Peyer's patch (tissue), 4 donors: ENCODE data around the gene MPHOSPH9. TPM values are rescaled to one million over a fixed set of nuclear protein-coding genes. Genes with fewer than 3 reads are reported as not detected.
"Not testable (repeated sequence)": the region's sequence is repeated elsewhere in the genome, so short reads cannot be mapped to it uniquely, and the experiment has no call there.

Experiments
- DNase-seq, 3 donors: peaks; one replicate each; pipeline ENCODE4 v3.0.0-alpha.2; 2017 to 2019
- H3K27ac ChIP-seq, 4 donors: fragments of 200-600 bp; sonication (generic); one replicate each; pipeline ENCODE4 v1.5.1; 2016 to 2019
- H3K27me3 ChIP-seq, 2 donors: fragments of 200-600 bp; sonication (generic); one replicate each; pipeline ENCODE4 v1.5.1; 2019
- H3K36me3 ChIP-seq, 3 donors: fragments of 200-600 bp; sonication (generic); one replicate each; pipeline ENCODE4 v1.5.1; 2016 to 2019
- H3K4me1 ChIP-seq, 4 donors: fragments of 200-600 bp; sonication (generic); one replicate each; pipeline ENCODE4 v1.5.1; 2016 to 2019
- H3K4me3 ChIP-seq, 4 donors: fragments of 200-600 bp; sonication (generic); 1 replicate in 3 of 4; 2 replicates in 1 of 4; pipeline ENCODE4 v1.5.1; 2016 to 2019; ENCODE audit warnings: mild to moderate bottlenecking in 1 of 4
- H3K9me3 ChIP-seq, 4 donors: fragments of 200-600 bp; sonication (generic); one replicate each; pipeline ENCODE4 v1.5.1; 2016 to 2019; ENCODE audit warnings: mild to moderate bottlenecking in 1 of 4
- POLR2A ChIP-seq, 2 donors: fragments of 450-650 bp; IDR thresholded peaks; one replicate each; pipeline ENCODE4 v1.5.1; 2017; ENCODE audit warnings: antibody characterized with exemption in 2 of 2, mild to moderate bottlenecking in 2 of 2, moderate library complexity in 2 of 2
- total RNA-seq, 4 donors: library from RNA; depleted of rRNA; stranded (reverse); fragments of >200 nt; gene quantifications; one replicate each; pipeline ENCODE4 v1.1.0, GENCODE V29; 2016
- TF ChIP-seq, protein P1 (sequence below), 6 experiments: fragments of 450-650 bp in 4 of 6; fragments of 200-600 bp in 2 of 6; sonication (generic) in 1 of 6; IDR thresholded peaks; one replicate each; pipeline ENCODE4 v1.5.1; 2017 to 2019; ENCODE audit warnings: antibody characterized with exemption in 6 of 6, mild to moderate bottlenecking in 3 of 6, moderate library complexity in 1 of 6

The MPHOSPH9 gene
- total RNA-seq, 4 donors from 2014 or later: 26.0 to 71.0 (median 35.6) TPM

DNA sequence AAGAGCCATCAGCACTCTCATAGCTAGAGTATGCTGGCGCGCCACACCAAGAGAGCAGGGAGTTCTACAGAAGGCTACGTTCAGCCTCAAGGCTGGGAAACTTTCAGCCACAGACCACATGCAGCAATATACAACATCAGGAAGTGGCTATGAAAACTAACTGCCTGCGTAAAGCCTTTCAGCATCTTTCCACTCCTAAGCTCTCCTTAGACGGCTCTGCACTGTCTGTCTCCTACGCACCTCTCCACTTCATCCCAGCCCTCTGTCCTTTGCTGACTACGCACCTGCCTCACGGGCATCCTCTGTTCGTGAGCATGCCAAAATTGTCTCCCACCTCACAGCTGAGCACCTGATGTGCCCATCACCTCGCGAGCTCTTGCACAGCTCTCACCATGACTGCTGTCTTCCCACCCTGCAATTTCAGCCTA, 9.7 kb downstream of the MPHOSPH9 start:
- no peaks in the 10 kb centered on the region for H3K27me3 ChIP-seq
- H3K27ac ChIP-seq: peak overlapping the region; percentile 14 to 63 (median 46)
- TF ChIP-seq POLR2A (IDR thresholded peaks at IDR 0.05): peak in 1 of 2 donors; percentile 10
- TF ChIP-seq, protein P1, sequence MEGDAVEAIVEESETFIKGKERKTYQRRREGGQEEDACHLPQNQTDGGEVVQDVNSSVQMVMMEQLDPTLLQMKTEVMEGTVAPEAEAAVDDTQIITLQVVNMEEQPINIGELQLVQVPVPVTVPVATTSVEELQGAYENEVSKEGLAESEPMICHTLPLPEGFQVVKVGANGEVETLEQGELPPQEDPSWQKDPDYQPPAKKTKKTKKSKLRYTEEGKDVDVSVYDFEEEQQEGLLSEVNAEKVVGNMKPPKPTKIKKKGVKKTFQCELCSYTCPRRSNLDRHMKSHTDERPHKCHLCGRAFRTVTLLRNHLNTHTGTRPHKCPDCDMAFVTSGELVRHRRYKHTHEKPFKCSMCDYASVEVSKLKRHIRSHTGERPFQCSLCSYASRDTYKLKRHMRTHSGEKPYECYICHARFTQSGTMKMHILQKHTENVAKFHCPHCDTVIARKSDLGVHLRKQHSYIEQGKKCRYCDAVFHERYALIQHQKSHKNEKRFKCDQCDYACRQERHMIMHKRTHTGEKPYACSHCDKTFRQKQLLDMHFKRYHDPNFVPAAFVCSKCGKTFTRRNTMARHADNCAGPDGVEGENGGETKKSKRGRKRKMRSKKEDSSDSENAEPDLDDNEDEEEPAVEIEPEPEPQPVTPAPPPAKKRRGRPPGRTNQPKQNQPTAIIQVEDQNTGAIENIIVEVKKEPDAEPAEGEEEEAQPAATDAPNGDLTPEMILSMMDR (IDR thresholded peaks at IDR 0.05): no peak
- DNase-seq: peak in 2 of 3 donors; percentile 42 to 78
- no peaks in the 10 kb centered on the region for H3K4me1 ChIP-seq
- H3K4me3 ChIP-seq: no peak overlapping the region
- no peaks in the 10 kb centered on the region for H3K9me3 ChIP-seq
- peaks cover 0 to 36% (median 0%) of the 10 kb centered on the region in 3 donors for H3K36me3 ChIP-seq

- not testable (repeated sequence) for H3K27me3 ChIP-seq, DNase-seq, H3K4me1 ChIP-seq, H3K9me3 ChIP-seq, H3K27ac ChIP-seq, H3K4me3 ChIP-seq
- peaks cover 0 to 50% (median 0%) of the 10 kb centered on the region in 3 donors for H3K36me3 ChIP-seq
Observed at GRCh38 chr12:123207815-123208214, 25.1 kb downstream of the MPHOSPH9 start.

DNA sequence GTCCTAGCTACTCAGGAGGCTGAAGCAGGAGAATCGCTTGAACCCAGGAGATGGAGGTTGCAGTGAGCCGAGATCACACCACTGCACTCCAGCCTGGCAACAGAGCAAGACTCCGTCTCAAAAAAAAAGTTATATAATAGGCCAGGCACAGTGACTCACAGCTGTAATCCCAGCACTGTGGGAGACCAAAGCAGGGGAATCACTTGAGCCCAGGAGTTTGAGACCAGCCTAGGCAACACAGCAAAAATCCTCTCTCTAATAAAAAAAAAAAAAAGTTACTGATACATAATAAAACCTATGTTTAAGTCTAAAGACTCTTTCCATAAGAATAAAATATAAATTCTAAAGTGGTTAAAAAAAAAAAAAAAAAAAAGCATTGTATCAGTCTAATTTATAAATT, 26.1 kb downstream of the MPHOSPH9 start:
- not testable (repeated sequence) for DNase-seq, H3K27me3 ChIP-seq, H3K9me3 ChIP-seq, H3K4me3 ChIP-seq, H3K27ac ChIP-seq, H3K4me1 ChIP-seq
- peaks cover 0 to 54% (median 0%) of the 10 kb centered on the region in 3 donors for H3K36me3 ChIP-seq

DNA sequence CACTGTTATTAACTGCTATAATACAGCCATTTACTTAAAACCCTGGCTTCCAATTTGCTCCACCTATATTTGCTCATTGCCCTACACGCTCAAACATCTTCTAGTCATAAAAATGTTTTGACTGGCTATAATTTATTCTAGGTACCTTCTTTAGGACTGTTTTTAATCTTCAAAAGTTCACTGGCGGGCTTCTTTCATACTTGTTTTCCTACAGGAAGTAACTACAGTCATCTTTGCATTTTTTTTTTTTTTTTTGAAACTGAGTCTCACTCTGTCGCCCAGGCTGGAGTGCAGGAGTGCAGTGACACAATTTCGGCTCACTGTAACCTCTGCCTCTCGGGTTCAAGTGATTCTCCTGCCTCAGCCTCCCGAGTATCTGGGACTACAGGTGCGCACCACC, 32.5 kb downstream of the MPHOSPH9 start:
- H3K36me3 ChIP-seq: peaks cover 0 to 22% (median 0%) of the 10 kb centered on the region in 3 donors
- no peak for TF ChIP-seq POLR2A (IDR thresholded peaks at IDR 0.05)
- TF ChIP-seq, protein P1 (IDR thresholded peaks at IDR 0.05): no peak

GRCh38 chr12:123199936-123200335, 33.0 kb downstream of the MPHOSPH9 start:
- Histone ChIP-seq H3K4me1 (no peaks in the 10 kb centered on the region), H3K36me3 (peaks cover 0 to 23% (median 0%) of the 10 kb centered on the region in 3 donors), H3K9me3 (no peaks in the 10 kb centered on the region), H3K4me3 (no peak overlapping the region), H3K27ac (no peak overlapping the region), H3K27me3 (no peaks in the 10 kb centered on the region)
- TF ChIP-seq POLR2A (IDR thresholded peaks at IDR 0.05): no peak
- TF ChIP-seq, protein P1 (IDR thresholded peaks at IDR 0.05): no peak
- no peak for DNase-seq

More for the DNA sequence above, 32.5 kb downstream of the MPHOSPH9 start:
- peak in 1 of 3 donors; percentile 8 for DNase-seq
- Histone ChIP-seq H3K27me3 (no peaks in the 10 kb centered on the region), H3K4me3 (no peak overlapping the region), H3K9me3 (no peaks in the 10 kb centered on the region), H3K27ac (no peak overlapping the region), H3K4me1 (no peaks in the 10 kb centered on the region)

GRCh38 chr12:123187637-123188036, 45.3 kb downstream of the MPHOSPH9 start:
- DNase-seq: no peak

More at GRCh38 chr12:123187637-123188036, 45.3 kb downstream of the MPHOSPH9 start:
- Histone ChIP-seq H3K4me3 (no peak overlapping the region), H3K27me3 (no peaks in the 10 kb centered on the region), H3K36me3 (peaks cover 0 to 34% (median 0%) of the 10 kb centered on the region in 3 donors), H3K27ac (no peak overlapping the region), H3K9me3 (no peaks in the 10 kb centered on the region), H3K4me1 (no peaks in the 10 kb centered on the region)
- TF ChIP-seq, protein P1 (IDR thresholded peaks at IDR 0.05): no peak
- no peak for TF ChIP-seq POLR2A (IDR thresholded peaks at IDR 0.05)
